HG03565 (cell line): ENCODE results near the gene EIF2A.

Source experiments
- ATAC-seq: cut with Tn5 transposase; IDR thresholded peaks from one replicate; pipeline ENCODE4 v1.9.1; 2021; ENCODE audit warnings: mild to moderate bottlenecking, moderate library complexity; ENCODE audit not compliant: unreplicated experiment

Gene EIF2A

GRCh38 chr3:150543128-150543527 lies 3.5 kb upstream of the EIF2A start:
- ATAC-seq, result no peak

DNA sequence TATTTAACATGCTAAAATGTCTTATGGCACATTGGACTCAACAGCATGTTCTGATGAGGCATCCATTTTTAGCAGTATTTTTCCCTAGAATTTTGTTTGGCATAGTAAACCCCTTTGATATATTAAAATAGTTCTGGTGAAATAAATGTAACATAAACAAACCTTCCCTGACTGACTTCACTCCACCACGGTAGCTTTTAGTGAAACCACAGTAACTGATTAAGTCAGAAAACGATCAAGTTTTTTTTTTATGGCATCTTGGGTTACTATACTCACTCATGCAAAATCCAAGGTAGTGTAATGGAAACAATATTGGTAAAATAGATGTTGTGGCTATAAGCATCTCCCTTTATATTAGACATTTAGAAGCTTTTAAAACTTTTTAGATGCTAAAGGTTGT lies 3.1 kb upstream of the EIF2A start:
- ATAC-seq, result no peak

- no peak for ATAC-seq
These were observed 2.5 kb upstream of the EIF2A start for GRCh38 chr3:150544041-150544440.

- ATAC-seq, result no peak
These were observed 1.9 kb upstream of the EIF2A start for GRCh38 chr3:150544726-150545125.

DNA sequence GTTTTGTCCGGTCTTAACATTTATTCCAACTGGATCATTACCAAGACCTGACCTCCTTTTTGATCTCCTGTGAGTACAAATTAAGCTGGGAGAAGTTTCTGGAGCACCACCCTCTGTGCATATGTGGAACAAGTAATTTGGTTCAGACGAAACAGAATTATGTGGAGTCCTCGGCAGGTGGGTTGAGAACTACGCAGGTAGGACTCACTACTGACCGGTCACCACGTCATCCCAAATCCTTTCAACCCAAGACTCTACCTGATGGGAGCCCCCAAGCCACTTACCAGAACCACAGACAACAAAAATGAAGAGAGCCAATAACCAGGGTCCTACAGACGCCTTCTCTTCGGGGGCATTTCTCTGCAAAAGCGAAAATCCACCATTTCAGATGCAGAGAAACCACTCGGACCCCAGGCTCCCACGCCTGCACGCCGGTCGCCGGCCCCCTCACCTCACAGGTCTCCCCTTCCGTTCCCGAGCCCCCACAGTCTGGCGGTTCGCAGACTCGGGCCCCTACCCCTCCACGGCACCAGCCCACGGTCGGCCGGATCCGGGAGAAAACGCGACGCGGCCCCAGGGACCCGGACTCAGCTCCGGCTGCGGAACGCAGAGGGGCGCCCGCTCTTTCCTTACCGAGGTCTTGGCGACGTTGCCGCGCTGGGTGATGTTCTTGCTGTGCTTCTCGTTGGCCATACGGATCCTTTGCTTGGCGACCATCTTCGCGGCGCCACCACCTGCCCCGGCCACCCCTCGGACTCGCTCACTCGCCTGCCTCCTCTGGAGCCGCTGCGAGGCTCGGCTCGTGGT lies 965 bp upstream of the EIF2A start:
- no peak for ATAC-seq

- no peak for ATAC-seq
These were observed 606 bp downstream of the EIF2A start for GRCh38 chr3:150547045-150547741.

- no peak for ATAC-seq
These were observed 9.4 kb downstream of the EIF2A start for GRCh38 chr3:150555859-150556436.

DNA sequence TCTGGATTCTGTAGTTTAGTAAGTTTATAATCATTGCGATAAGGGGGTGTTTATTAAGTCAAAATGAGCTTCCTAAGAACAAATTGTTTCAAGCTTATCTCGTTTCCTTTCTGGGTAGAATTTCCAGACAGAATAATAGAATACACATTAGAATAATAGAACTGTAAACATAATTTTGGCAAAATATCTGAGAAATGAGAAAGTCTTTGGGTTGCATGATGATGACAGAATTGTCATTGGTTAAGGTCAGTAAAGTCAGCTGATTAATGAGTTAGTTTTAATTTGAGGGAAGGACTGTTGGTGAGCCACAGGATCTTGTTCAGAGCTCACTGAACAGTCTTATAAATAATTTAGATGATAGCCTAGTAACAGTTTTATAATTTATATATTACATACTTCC lies 10.2 kb downstream of the EIF2A start:
- no peak for ATAC-seq

GRCh38 chr3:150557725-150558124 lies 11.1 kb downstream of the EIF2A start:
- no peak for ATAC-seq

DNA sequence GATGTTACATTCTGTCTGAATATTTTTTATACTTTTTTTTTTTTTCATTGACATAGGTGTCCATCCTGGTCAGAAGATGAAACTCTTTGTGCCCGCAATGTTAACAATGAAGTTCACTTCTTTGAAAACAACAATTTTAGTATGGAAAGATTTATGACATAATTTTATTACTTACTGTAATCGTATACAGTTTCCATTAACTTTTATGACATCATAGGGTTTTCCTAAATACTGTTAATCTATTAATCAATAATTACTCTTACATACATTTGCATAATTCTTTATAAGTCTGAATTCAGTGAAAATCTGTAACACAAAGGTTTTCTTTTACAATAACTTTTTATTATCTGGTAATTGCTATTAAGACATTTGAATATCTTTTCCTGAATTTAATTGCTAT lies 17.7 kb downstream of the EIF2A start:
- ATAC-seq, result no peak

DNA sequence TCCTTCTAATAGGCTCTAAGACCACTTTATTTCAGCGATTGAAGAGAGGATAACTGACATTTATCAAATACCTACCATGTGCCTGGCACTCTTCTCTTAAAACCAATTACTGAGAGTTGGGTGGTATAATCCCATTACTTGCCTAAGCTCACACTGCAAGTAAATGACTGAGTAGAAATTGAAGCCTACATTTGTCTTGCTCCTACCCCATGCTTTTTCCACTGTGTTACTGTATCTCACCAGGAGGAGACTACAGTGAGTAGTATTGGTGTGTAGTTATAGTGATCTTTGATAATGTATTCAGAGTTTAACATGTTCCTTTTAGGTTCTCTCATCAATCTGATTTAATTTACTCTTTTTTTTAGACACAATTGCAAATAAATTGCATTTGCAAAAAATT lies 20.7 kb downstream of the EIF2A start:
- no peak for ATAC-seq

- no peak for ATAC-seq
These were observed 31.3 kb downstream of the EIF2A start for GRCh38 chr3:150577855-150578254.

DNA sequence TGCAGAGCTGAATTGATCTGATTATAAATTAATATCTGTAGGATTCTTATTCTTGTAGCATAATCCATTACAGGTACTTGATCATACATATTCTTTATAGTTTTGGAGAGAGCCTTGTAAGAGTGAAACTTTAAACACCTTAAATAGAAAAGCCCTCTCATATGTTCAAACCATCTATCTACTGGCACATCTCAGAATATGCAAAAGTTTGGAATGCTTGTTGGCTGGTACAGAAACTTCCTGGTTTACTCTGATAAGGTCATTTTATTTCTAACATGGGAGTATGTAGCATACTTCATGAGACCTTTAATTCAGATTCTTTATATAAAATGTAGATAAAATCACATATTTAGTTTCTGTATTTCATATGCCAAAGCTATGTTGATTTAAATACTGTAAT lies 34.6 kb downstream of the EIF2A start:
- no peak for ATAC-seq

DNA sequence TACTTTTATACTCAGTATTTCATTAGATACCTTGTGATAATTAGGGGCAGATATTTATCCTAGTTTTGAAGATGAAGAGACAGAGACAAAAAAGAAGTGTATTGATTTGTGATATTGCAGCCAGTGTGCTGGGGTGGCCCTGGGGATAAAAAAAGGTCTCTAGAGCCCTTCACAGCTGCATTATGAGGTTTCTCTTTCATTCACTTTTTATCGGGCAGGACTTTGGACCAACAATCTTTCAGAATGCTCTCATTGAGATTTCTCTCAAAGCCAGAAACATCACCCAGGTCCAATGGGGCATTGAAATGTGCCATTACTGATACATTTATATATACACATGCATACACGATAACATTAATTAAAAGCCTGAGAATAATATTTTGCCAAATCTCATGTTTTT lies 36.0 kb downstream of the EIF2A start:
- peak; percentile 31 for ATAC-seq

DNA sequence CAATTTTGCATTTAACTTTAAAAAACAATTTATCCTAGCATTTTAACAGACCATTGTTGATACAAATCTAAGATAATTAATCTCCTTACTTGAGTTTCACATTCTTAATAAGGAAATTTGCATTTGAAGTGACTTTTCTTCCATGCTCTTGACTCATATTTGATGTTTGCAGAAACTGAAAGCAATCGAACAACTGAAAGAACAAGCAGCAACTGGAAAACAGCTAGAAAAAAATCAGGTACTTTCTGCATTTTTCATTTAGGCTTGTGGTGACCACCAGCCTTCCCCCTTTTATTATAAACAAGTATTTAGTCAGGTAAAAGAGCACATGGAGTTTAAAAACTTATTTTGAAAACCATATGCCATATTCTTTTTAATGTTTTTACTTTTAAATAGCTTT lies 36.4 kb downstream of the EIF2A start:
- peak; percentile 39 for ATAC-seq

DNA sequence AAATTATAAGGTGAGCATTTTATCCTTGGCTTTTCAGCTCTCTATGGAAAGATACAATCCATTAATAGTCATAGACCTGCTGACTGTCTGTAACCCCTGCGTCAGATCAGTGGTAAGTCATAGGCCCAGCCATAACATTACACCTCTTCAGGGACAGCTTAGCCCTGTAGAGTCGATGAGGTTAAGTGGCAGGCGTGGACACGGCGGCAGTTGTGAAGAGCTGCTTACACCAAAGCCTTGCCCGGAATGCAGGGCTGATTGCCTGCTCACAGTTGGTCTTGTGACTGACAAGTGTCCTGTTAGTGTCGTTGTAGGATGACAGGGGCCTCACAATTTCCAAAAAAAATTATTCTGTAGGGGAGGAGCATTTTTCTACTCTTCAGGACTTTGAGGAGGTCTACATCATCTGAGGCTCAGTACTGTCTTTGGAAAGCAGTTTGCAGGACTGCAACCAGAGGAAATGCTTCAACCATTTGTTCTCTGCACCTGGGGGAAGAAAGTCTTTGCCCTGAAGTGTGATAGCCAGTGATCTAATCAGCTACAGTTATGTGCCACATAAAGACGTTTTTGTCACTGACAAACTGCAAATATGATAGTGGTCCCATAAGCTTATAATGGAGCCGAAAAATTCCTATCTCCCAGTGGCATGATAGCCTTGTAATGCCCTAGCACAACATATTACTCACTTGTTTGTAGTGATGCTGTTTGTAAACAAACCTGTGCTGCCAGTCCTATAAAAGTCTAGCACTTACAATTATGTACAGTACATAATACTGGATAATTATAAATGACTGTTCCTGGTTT lies 41.6 kb downstream of the EIF2A start:
- ATAC-seq, result no peak

GRCh38 chr3:150589759-150590158 lies 43.2 kb downstream of the EIF2A start:
- no peak for ATAC-seq

- no peak for ATAC-seq
These were observed 47.6 kb downstream of the EIF2A start for GRCh38 chr3:150594150-150594549.

- ATAC-seq, result no peak
These were observed 51.1 kb downstream of the EIF2A start for GRCh38 chr3:150597646-150598045.

GRCh38 chr3:150599611-150600297 lies 53.2 kb downstream of the EIF2A start:
- no peak for ATAC-seq
